CD4-positive, alpha-beta T cell treated with Interleukin-15 for 4 hours (primary cell): ENCODE results near the gene CARHSP1.
A peak's percentile ranks its signal among the peaks of the same experiment; 100 is the strongest.
"Not testable (repeated sequence)": the region's sequence is repeated elsewhere in the genome, so short reads cannot be mapped to it uniquely, and the experiment has no call there.

Source experiments
- DNase-seq: peaks from one replicate; pipeline ENCODE4 v3.0.0-alpha.2; 2020; ENCODE audit warnings: low spot score

Gene CARHSP1

DNA sequence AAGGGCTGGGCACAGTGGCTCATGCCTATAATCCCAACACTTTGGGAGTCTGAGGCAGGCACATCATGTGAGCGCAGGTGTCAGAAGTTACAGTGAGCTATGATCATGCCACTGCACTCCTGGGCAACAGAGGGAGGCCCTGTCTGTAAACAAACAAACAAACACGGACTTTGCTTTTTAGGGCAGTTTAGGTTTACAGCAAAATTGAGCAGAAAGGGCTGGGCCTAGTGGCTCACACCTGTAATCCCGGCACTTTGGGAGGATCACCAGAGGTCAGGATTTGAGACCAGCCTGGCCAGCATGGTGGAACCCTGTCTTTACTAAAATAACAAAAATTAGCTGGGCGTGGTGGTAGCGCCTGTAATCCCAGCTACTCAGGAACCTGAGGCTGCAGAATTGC, 3.3 kb upstream of the CARHSP1 start:
- no peak for DNase-seq

DNA sequence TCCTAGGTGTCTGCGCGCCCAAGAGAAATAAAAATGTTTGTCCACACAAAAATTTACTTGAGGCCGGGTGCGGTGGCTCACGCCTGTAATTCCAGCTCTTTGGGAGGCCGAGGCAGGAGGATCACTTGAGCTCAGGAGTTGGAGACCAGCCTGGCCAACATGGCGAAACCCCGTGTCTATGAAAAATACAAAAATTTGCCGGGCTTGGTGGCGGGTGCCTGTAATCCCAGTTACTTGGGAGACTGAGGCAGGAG, 1.1 kb upstream of the CARHSP1 start:
- DNase-seq: not testable (repeated sequence)

GRCh38 chr16:8869212-8869987, 594 bp upstream of the CARHSP1 start:
- DNase-seq: no peak

GRCh38 chr16:8867932-8868415, 832 bp downstream of the CARHSP1 start:
- peak; percentile 44 for DNase-seq

GRCh38 chr16:8867216-8867931, 1.4 kb downstream of the CARHSP1 start:
- no peak for DNase-seq

DNA sequence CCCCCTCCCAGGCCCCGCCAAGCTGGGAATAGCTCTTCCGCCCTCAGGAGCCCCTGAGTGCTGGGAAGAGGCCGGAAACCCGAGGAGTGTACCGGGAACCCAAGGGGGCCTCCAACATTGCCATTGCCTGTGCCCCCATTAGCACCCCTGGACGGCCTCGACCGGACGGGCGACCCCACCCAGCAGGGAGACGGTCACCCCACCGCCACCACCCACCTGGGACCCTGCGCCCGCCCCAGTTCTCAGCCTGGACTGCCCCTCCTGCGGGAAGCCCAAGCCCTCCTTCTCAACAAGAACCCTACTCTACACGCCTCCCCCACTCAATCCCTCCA, 2.0 kb downstream of the CARHSP1 start:
- DNase-seq: no peak

GRCh38 chr16:8866118-8866883, 2.5 kb downstream of the CARHSP1 start:
- no peak for DNase-seq

GRCh38 chr16:8865145-8865882, 3.5 kb downstream of the CARHSP1 start:
- no peak for DNase-seq

GRCh38 chr16:8864480-8865110, 4.2 kb downstream of the CARHSP1 start:
- no peak for DNase-seq

DNA sequence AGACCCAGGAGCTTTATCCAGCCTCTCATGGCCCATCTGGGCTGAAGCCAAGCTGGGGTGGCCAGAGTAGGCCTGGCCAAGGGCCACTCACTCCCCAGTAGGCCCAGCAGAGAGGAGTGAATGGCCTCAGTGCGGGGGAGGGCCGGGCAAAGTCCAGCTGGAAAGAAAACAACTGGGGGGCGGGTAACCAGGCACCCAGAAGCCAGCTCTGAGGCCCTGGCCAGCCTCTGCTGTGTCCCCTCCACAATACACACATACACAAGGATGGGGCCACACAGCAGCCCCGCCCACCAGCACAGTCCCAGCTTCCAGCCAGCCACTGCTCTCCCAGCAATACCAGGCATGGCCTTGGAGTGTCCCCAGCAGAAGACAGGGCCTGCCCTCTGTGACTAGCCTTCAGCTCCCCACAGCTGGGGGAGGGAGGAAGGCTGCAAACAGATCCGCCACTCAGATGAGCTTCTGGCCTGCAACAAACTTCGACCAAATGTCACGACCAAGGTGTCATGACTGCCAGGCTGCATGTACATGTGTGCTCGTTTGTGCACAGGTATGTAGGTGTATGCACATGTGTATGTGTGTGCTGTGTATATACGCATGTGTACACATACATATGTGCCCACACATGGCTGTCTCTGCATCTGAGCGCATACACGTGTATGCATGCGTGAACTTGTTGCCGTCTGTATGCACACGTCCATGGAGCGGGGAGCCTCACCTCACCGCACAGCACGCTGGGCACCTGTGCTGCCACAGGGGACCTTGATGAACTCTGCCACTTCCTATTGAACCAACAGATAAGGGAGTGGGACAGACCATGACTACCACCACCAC, 5.0 kb downstream of the CARHSP1 start:
- no peak for DNase-seq

DNA sequence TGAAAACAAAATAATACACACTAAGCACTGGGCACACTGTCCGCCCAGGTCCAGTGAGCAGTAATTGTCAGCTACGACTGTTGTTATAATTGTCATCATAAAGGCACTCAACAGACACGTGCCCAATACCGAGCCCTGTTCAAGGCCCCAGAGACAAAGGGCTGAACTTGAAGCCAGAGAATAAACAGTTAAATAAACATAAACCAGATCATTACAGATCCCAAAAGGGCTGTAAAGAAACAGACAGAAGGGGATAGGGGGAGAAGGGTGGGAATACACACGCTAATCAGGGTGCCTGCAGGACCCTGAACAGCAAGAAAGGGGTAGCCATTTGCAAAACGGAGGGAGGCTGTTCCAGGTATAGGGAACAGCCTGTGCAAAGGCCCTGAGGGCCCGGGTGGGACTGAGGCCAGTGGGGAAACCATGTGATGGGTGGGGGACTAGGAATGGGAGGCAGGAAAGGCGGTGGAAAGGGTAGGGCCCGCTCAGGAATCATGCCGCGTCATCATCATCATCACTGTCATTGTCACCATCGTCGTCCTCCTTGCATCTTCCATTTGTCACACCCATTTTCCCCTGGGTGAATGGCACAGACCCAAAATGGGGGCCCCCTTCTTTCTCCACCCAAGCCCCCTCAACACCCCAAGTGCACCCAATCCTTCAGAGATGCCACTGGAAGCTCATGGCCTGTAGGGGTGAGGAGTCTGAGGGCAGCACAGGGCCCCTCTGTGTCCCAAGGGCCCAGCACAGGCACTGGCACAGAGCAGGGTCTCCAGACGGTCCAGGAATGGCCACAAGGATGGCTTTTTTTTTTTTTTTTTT, 6.3 kb downstream of the CARHSP1 start:
- no peak for DNase-seq

DNA sequence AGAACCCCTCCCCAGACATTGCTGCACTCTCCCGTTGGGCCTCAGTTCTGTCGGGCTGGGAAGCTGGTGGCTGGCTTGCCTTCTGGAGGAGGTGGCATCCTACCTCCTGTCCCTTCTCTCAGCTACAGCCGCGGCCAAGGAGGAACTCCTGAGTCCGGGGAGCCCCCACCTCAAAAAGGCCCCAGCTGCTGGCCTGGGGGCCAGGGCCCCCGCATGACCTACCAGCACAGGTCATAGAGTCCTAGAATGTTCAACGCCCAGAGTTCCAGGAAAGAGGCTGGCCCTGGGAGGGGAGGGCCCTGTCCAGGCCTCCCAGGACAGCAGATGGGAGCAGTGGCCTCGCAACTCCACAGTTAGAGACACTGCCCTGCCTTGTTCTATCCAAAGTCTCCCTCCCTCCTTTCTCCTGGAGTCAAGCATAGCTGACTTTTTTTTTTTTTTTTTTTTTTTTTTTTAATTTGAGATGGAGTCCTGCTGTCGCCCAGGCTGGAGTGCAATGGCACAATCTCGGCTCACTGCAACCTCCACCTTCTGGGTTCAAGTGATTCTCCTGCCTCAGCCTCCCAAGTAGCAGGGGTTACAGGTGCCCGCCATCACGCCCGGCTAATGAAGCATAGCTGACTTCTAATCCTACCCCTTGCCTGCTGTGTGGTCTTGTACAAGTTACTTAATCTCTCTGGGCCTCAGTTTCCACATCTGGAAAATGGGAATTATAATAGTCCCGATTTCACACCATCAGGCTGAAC, 7.1 kb downstream of the CARHSP1 start:
- DNase-seq: no peak

GRCh38 chr16:8859913-8860881, 8.6 kb downstream of the CARHSP1 start:
- no peak for DNase-seq

GRCh38 chr16:8858994-8859912, 9.6 kb downstream of the CARHSP1 start:
- no peak for DNase-seq

DNA sequence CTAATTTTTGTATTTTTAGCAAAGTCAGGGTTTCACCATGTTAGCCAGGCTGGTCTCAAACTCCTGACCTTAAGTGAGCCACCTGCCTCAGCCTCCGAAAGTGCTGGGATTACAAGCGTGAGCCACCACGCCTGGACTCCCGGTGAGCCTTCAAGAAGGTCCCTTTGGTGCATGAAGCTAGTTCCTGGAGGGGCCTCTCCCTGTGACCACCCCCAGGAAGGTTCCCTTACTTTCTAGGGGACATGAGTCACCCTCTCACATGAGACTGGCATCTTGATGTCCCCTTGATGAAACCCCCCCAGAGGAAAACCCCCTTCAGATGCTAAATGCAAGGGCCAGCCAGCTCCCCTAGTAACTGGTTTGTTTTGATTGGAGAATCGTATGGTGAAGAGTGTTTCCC, 12.8 kb downstream of the CARHSP1 start:
- no peak for DNase-seq

DNA sequence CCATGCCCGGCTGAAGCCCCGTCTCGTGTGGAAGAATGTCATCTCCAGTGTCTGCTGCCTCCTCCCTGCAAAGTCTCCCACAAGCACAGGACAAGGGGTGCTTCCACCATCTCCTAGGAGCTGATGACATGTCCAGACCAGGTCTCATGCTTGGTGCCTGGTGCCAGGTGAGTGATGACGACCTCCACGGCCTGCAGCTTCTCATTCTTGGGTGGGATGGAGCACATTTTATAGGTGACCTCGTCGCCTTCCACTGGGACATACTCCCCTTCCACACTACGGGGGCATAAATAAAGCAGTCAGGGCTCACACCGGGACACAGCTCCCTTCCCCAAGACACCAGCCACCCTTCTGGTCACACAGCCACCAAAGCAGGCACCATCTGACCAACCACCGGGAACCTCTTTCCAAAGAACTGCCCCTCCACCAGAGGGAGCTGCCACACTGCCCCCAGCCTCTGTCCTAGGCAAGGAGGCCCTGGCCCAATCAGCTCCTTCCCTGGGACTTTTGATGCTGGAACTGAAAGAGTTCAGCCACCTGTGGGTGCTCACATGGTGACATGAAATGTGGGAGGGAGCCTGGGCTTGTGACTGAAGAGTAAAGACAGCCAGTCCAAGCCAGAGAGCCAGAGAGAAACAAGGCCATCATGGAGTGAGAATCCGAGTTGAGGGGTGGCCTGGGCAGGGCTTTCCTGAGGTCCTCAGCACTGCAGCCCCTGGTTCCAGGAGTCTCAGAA, 13.6 kb downstream of the CARHSP1 start:
- no peak for DNase-seq
